SK-N-SH (cell line): ENCODE results near the gene AFAP1L2.

Experiments used
- EP300 ChIP-seq, 2 experiments: IDR thresholded peaks; 2 replicates each; pipeline versions ENCODE4 v1.4.0 to v1.6.1; 2012; ENCODE audit warnings: borderline replicate concordance in 1 of 2, low read depth in 1 of 2, low read length in 1 of 2
- EZH2phosphoT487 ChIP-seq: fragments of 200-600 bp; sonication (generic); IDR thresholded peaks from 2 replicates; pipeline ENCODE4 v1.6.1; 2017; ENCODE audit warnings: low read depth, mixed run types, mild to moderate bottlenecking, antibody characterized with exemption, moderate library complexity, borderline replicate concordance
- GATA2 ChIP-seq: sonication (generic); formaldehyde crosslinking; IDR thresholded peaks from 2 replicates; pipeline ENCODE4 v1.5.0; 2020; ENCODE audit warnings: mild to moderate bottlenecking, missing genetic modification reagents
- POLR2AphosphoS5 ChIP-seq: IDR thresholded peaks from 2 replicates; pipeline ENCODE4 v1.6.1; 2012; ENCODE audit warnings: low read depth, low read length
- RCOR1 ChIP-seq: fragments of 150-350 bp; IDR thresholded peaks from 2 replicates; pipeline ENCODE4 v1.6.1; 2017; ENCODE audit warnings: antibody characterized with exemption, low read length
- RFX5 ChIP-seq: IDR thresholded peaks from 2 replicates; pipeline ENCODE4 v1.6.1; 2012; ENCODE audit warnings: mild to moderate bottlenecking, improper control_type of control experiment, low read length
- SMC3 ChIP-seq: IDR thresholded peaks from 2 replicates; pipeline ENCODE4 v1.6.1; 2012; ENCODE audit warnings: low read depth, low read length, improper control_type of control experiment
- YY1 ChIP-seq: IDR thresholded peaks from 2 replicates; pipeline ENCODE4 v1.4.0; 2012; ENCODE audit warnings: low read depth, mild to moderate bottlenecking
- TF ChIP-seq, protein P1 (sequence below): fragments of 200-600 bp; sonication (generic); IDR thresholded peaks from 2 replicates; pipeline ENCODE4 v1.6.1; 2017; ENCODE audit warnings: antibody characterized with exemption, mild to moderate bottlenecking, moderate library complexity
- TF ChIP-seq, protein P2 (sequence below): fragments of 150-350 bp; IDR thresholded peaks from 2 replicates; pipeline ENCODE4 v1.6.1; 2016; ENCODE audit warnings: mild to moderate bottlenecking, low read depth, low read length
- TF ChIP-seq, protein P3 (sequence below): IDR thresholded peaks from 2 replicates; pipeline ENCODE4 v1.6.1; 2012; ENCODE audit warnings: mild to moderate bottlenecking, low read depth, low read length, moderate library complexity
- TF ChIP-seq, protein P4 (sequence below): IDR thresholded peaks from 2 replicates; pipeline ENCODE4 v1.4.0; 2012; ENCODE audit warnings: low read depth, borderline replicate concordance
- TF ChIP-seq, protein P5 (sequence below): IDR thresholded peaks from 2 replicates; pipeline ENCODE4 v1.4.0; 2012; ENCODE audit warnings: low read depth, borderline replicate concordance

DNA sequence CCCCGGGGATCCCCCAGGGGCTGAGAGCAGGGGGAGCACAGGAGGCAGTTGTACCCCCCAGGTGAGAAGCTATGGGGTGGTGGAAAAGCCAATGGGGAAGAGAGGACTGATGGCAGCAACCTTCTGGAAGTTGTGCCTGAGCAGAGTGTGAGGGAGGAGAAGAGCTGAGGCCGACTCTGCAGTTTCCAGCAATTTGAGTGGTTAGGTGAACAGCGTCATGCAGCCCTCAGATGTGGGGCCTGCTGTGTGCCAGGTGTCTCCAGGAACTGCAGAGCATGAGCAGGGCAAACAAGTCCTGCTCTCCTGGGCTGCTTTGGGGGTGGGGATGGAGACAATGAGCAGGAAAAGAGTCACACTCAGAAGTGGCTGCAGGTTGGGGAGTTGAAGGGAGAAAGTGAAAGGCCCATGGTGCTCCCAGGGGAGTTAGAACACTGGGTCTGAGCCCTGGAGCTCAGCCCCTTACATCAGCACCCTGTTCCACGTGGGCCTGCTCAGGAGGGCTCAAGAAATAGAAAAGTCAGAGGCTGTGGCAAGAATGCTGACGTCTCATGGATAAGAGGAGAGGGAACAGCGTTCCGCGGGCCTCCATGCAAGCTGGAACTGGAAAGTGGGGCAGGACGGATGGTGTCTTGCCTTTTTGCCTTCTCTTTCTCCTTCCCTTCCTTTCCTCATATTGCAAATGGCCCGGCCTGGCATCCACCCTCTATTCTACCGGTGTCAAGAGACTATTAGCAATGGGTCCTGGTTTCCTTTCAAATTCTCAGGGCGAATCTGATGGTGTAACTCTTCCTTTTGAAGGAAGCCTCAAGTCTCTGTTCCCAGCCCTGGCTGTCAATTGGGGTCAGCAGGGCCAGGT, 4.0 kb upstream of the AFAP1L2 start:
- TF ChIP-seq EZH2phosphoT487 (no peak), YY1 (no peak), SMC3 (no peak), RFX5 (no peak), RCOR1 (no peak), EP300 (IDR thresholded peaks at IDR 0.05; ENCODE audit: borderline replicate concordance in 1 of 2, low read depth in 1 of 2, low read length in 1 of 2) (no peak), GATA2 (CRISPR knock-in tag) (no peak), POLR2AphosphoS5 (no peak)
- TF ChIP-seq, protein P1, sequence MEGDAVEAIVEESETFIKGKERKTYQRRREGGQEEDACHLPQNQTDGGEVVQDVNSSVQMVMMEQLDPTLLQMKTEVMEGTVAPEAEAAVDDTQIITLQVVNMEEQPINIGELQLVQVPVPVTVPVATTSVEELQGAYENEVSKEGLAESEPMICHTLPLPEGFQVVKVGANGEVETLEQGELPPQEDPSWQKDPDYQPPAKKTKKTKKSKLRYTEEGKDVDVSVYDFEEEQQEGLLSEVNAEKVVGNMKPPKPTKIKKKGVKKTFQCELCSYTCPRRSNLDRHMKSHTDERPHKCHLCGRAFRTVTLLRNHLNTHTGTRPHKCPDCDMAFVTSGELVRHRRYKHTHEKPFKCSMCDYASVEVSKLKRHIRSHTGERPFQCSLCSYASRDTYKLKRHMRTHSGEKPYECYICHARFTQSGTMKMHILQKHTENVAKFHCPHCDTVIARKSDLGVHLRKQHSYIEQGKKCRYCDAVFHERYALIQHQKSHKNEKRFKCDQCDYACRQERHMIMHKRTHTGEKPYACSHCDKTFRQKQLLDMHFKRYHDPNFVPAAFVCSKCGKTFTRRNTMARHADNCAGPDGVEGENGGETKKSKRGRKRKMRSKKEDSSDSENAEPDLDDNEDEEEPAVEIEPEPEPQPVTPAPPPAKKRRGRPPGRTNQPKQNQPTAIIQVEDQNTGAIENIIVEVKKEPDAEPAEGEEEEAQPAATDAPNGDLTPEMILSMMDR: no peak
- TF ChIP-seq, protein P2, sequence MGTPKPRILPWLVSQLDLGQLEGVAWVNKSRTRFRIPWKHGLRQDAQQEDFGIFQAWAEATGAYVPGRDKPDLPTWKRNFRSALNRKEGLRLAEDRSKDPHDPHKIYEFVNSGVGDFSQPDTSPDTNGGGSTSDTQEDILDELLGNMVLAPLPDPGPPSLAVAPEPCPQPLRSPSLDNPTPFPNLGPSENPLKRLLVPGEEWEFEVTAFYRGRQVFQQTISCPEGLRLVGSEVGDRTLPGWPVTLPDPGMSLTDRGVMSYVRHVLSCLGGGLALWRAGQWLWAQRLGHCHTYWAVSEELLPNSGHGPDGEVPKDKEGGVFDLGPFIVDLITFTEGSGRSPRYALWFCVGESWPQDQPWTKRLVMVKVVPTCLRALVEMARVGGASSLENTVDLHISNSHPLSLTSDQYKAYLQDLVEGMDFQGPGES: no peak
- TF ChIP-seq, protein P3, sequence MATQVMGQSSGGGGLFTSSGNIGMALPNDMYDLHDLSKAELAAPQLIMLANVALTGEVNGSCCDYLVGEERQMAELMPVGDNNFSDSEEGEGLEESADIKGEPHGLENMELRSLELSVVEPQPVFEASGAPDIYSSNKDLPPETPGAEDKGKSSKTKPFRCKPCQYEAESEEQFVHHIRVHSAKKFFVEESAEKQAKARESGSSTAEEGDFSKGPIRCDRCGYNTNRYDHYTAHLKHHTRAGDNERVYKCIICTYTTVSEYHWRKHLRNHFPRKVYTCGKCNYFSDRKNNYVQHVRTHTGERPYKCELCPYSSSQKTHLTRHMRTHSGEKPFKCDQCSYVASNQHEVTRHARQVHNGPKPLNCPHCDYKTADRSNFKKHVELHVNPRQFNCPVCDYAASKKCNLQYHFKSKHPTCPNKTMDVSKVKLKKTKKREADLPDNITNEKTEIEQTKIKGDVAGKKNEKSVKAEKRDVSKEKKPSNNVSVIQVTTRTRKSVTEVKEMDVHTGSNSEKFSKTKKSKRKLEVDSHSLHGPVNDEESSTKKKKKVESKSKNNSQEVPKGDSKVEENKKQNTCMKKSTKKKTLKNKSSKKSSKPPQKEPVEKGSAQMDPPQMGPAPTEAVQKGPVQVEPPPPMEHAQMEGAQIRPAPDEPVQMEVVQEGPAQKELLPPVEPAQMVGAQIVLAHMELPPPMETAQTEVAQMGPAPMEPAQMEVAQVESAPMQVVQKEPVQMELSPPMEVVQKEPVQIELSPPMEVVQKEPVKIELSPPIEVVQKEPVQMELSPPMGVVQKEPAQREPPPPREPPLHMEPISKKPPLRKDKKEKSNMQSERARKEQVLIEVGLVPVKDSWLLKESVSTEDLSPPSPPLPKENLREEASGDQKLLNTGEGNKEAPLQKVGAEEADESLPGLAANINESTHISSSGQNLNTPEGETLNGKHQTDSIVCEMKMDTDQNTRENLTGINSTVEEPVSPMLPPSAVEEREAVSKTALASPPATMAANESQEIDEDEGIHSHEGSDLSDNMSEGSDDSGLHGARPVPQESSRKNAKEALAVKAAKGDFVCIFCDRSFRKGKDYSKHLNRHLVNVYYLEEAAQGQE: no peak
- TF ChIP-seq, protein P4, sequence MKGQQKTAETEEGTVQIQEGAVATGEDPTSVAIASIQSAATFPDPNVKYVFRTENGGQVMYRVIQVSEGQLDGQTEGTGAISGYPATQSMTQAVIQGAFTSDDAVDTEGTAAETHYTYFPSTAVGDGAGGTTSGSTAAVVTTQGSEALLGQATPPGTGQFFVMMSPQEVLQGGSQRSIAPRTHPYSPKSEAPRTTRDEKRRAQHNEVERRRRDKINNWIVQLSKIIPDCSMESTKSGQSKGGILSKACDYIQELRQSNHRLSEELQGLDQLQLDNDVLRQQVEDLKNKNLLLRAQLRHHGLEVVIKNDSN: no peak
- TF ChIP-seq, protein P5, sequence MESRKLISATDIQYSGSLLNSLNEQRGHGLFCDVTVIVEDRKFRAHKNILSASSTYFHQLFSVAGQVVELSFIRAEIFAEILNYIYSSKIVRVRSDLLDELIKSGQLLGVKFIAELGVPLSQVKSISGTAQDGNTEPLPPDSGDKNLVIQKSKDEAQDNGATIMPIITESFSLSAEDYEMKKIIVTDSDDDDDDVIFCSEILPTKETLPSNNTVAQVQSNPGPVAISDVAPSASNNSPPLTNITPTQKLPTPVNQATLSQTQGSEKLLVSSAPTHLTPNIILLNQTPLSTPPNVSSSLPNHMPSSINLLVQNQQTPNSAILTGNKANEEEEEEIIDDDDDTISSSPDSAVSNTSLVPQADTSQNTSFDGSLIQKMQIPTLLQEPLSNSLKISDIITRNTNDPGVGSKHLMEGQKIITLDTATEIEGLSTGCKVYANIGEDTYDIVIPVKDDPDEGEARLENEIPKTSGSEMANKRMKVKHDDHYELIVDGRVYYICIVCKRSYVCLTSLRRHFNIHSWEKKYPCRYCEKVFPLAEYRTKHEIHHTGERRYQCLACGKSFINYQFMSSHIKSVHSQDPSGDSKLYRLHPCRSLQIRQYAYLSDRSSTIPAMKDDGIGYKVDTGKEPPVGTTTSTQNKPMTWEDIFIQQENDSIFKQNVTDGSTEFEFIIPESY: no peak
